IMR-90 (cell line): ENCODE results near the gene NQO2.

ENCODE experiments used
- BHLHE40 ChIP-seq: fragments of 150-350 bp; IDR thresholded peaks from 2 replicates; pipeline ENCODE4 v1.6.1; 2016; ENCODE audit warnings: mild to moderate bottlenecking, low read depth, low read length
- CEBPB ChIP-seq: IDR thresholded peaks from 2 replicates; pipeline ENCODE4 v1.6.1; 2012; ENCODE audit warnings: low read depth, low read length, improper control_type of control experiment
- FOS ChIP-seq: fragments of 150-350 bp; IDR thresholded peaks from 2 replicates; pipeline ENCODE4 v1.6.1; 2016; ENCODE audit warnings: low read depth, low read length
- MAFK ChIP-seq: IDR thresholded peaks from 2 replicates; pipeline ENCODE4 v1.6.1; 2012; ENCODE audit warnings: low read depth, low read length, improper control_type of control experiment
- MAZ ChIP-seq: IDR thresholded peaks from 2 replicates; pipeline ENCODE4 v1.6.1; 2012; ENCODE audit warnings: low read depth, mild to moderate bottlenecking, low read length, improper control_type of control experiment, moderate library complexity, borderline replicate concordance
- NFE2L2 ChIP-seq: fragments of 150-350 bp; IDR thresholded peaks from 2 replicates; pipeline ENCODE4 v1.6.1; 2016; ENCODE audit warnings: low read depth, mild to moderate bottlenecking, low read length
- POLR2A ChIP-seq: IDR thresholded peaks from 2 replicates; pipeline ENCODE4 v1.6.1; 2012; ENCODE audit warnings: mild to moderate bottlenecking, low read depth, low read length
- RAD21 ChIP-seq: IDR thresholded peaks from 2 replicates; pipeline ENCODE4 v1.6.1; 2012; ENCODE audit warnings: low read length, improper control_type of control experiment
- RCOR1 ChIP-seq: IDR thresholded peaks from 2 replicates; pipeline ENCODE4 v1.6.1; 2012; ENCODE audit warnings: mild to moderate bottlenecking, low read length, improper control_type of control experiment; ENCODE audit not compliant: insufficient replicate concordance
- RFX5 ChIP-seq: IDR thresholded peaks from 2 replicates; pipeline ENCODE4 v1.8.0; 2012; ENCODE audit warnings: low read depth, mild to moderate bottlenecking, low read length, moderate library complexity
- SMC3 ChIP-seq: fragments of 150-350 bp; IDR thresholded peaks from 2 replicates; pipeline ENCODE4 v1.6.1; 2016; ENCODE audit warnings: low read depth, mild to moderate bottlenecking, antibody characterized with exemption, low read length, moderate library complexity
- TF ChIP-seq, protein P1 (sequence below): conservative IDR thresholded peaks from 2 replicates; pipeline ENCODE4 v1.5.1; 2012; ENCODE audit warnings: mild to moderate bottlenecking, low read depth, low read length, improper control_type of control experiment
- TF ChIP-seq, protein P2 (sequence below): fragments of 150-350 bp; IDR thresholded peaks from 2 replicates; pipeline ENCODE4 v1.6.1; 2017; ENCODE audit warnings: mild to moderate bottlenecking, antibody characterized with exemption, low read length, low read depth

DNA sequence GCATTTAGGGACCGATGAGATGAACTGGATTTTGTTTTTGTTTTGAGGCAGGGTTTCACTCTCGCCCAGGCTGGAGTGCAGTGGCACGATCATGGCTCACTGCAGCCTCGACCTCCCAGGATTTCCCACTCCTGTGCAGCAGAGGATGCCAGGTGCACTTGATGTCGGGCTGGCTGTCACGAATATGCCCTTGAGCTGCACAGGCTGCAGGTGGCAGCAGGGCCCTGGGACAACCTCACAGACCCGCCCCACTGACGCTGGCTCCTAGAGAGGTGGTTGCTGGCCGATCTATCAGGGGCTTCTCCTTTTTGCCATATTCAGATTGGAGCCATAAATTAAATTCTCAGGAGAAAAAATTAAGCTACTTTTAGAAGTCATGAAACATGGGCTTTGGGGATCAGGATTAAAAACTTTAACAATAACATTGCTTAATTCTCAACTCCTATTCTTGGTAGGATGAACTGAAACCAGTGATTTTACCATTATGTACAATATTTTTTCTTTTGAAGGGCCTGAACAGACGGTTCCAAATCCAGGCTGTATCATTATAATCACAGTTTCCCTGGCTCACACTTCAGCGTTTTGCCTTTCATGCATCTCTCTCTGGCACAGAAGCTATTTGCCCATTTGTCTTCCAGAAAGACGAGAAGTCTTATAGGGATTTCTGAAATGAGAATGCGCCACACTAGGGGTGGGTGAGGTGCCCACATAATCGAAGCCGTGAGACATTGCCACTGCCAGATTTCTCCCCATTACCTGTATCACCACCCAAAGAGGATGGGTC lies 32.4 kb downstream of the NQO2 start:
- TF ChIP-seq, protein P1, sequence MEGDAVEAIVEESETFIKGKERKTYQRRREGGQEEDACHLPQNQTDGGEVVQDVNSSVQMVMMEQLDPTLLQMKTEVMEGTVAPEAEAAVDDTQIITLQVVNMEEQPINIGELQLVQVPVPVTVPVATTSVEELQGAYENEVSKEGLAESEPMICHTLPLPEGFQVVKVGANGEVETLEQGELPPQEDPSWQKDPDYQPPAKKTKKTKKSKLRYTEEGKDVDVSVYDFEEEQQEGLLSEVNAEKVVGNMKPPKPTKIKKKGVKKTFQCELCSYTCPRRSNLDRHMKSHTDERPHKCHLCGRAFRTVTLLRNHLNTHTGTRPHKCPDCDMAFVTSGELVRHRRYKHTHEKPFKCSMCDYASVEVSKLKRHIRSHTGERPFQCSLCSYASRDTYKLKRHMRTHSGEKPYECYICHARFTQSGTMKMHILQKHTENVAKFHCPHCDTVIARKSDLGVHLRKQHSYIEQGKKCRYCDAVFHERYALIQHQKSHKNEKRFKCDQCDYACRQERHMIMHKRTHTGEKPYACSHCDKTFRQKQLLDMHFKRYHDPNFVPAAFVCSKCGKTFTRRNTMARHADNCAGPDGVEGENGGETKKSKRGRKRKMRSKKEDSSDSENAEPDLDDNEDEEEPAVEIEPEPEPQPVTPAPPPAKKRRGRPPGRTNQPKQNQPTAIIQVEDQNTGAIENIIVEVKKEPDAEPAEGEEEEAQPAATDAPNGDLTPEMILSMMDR, result no peak
- TF ChIP-seq POLR2A (no peak), RAD21 (no peak), BHLHE40 (no peak), CEBPB (no peak), RFX5 (no peak), RCOR1 (no peak), FOS (no peak), NFE2L2 (no peak), SMC3 (no peak), MAFK (no peak), MAZ (no peak)
- TF ChIP-seq, protein P2, sequence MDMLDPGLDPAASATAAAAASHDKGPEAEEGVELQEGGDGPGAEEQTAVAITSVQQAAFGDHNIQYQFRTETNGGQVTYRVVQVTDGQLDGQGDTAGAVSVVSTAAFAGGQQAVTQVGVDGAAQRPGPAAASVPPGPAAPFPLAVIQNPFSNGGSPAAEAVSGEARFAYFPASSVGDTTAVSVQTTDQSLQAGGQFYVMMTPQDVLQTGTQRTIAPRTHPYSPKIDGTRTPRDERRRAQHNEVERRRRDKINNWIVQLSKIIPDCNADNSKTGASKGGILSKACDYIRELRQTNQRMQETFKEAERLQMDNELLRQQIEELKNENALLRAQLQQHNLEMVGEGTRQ, result no peak
